Renal cortical epithelial cell (primary cell): ENCODE measurements around the gene MAGIX. TPM values are rescaled to one million over a fixed set of nuclear protein-coding genes. Genes with fewer than 3 reads are reported as not detected.

Experiments
- DNase-seq: peaks from one replicate; pipeline ENCODE4 v3.0.0-alpha.2; 2011; ENCODE audit warnings: low read depth
- total RNA-seq: library from RNA; depleted of rRNA; stranded (reverse); fragments of >200 nt; gene quantifications from 2 replicates; pipeline ENCODE4 v1.2.3, GENCODE V29; 2014

Gene MAGIX
- total RNA-seq, 1 donor from 2014 or later, result 5.3 TPM

DNA sequence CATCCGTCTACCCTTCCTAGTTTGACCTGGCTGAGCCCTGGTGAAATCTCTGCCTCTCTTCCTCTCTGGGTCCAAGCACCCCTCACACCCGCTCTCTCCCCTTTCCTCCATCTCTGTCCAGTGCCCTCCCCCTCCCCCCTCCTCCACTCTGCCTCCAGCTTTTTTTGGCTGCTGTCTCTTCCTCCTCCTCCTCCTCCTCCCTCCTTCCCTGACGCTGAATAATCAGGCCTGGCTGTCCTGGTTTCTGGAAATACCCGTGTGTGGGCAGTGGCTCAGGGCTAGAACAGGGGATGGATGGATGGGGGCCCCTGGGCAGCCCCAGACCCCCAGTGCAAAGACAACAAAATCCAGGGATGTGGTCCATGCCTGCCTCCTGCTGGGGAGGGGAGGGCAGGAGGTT lies 42.2 kb downstream of the MAGIX start:
- DNase-seq, result no peak

DNA sequence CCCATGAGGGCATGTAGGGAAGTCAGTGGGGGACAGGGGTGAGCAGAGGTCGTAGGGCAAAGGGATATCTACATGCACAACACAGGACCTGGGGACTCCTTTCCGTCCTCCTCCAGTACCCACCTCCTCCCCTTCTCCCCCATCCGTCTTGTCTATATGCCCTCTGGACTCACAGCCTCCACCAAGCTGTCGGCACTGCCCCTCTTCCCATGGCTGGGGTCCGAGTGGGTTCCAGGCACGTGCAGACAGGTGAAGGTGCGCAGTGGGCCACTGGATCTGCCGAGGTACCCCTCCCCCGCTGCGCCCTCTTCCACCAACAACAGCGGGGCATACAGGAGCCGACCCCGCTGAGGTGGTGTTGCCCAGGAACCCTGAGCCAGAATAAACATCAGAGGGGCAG lies 42.9 kb downstream of the MAGIX start:
- no peak for DNase-seq

DNA sequence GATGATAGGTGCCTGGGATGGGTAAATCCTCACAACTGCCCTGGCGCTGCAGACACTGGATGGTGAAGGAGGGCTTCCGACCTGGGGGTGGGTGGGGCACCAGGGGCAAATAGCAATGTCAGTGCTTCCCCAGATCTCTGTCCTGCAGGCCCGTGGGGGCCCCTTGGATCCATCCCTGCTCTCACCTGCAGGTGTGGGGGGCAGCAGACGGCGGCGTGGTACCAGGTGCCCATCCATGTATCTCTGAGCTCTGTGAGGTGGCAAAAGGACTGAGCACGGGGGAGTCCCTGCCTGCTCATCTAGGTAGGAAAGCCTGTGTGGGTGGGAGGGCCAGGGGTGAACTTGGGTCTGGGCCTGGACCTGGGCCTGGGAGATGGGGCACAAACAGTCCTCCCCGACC lies 44.0 kb downstream of the MAGIX start:
- no peak for DNase-seq

DNA sequence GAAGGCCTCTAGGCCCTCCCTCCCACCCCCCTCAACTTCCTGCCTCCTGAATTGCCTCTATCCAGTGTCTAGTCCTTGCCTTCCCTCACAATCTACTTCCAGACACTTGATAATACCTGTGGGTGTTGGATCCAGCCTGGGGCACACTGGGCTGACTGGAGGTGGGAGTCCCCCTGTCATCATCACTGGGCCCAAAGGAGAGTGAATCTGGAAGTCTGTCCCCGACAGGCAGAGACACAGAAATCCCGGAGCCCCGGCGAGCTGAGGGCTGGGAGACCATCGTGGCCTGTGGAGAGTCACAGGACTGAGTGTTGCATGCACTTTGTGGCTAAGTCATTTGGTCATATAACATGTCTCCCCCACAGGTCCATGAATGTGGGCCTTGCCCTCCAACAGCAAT lies 45.8 kb downstream of the MAGIX start:
- no peak for DNase-seq

DNA sequence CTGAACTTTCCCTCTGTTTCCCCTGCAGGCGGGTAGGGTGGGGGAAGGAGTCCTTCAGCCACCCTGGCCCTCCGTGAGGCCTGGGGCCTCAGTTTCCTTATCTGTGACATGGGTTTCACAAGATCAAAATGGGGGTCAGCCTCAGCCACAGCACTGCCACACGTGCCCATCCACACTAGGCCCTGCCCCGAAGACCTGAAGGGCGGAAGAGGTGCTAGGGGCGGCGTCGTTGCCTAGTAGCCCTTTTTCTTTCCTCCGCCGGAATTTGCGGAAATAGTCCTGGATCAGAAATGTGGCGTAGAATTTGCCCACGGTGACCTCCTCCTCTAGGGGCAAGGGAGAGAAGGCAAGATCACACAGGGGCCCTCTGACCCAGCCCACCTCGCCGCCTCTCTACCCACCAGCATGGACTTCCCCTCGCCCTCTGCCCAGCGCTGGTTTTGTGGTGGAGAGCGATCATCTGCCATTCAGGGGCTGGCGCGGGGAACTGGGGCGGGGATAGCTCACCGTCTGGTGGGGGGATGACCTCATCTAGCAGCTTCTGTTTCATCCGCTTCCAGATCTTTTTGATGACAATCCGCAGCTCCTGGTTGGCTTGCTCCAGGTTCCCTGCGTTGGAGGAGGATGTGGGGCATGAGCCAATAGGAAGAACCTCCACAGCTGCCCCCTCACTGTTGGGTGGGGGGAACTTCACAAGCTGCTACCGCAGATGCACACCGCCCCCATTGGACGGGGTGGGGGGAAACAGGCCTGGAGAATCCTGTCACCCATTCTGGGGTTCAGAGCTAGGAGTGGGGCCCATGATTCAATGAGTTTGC lies 47.1 kb downstream of the MAGIX start:
- no peak for DNase-seq

DNA sequence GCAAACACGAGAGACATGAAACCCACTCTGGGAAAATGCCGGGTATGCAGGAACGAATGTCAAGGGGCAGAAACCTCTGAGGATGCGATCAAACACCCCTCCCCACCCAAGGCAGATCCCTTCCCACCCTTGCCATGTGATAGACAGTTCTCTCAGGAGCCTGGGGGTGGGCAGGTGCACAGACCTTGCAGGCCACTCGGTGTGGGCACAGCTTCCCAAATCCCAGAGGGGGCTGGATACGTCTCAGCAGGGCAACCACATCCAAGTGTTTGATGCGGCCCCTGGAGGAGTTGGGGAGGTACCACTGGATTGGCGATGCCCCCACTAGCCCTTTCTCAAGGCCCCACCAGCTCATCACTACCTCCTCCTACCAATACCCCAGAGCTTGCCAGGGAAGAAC lies 47.8 kb downstream of the MAGIX start:
- DNase-seq, result no peak

DNA sequence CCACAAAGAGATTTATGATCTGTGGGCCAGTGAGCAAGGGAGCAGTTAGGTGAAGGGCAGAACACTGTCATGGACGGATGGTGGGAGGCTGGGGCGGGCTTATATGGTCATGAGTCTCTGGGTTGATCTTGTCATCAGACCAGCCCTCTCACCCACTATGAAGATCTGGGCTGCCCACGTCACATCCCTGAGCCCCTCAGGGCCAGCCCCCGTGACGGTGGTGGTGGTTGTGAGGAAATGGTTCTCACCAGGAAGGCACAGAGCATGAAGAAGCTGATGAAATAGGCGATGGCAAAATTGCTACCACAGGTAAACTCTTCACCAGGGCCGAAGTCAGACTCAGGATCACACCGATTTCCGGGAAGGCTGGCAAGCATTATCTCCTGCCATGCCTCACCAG lies 48.5 kb downstream of the MAGIX start:
- no peak for DNase-seq

DNA sequence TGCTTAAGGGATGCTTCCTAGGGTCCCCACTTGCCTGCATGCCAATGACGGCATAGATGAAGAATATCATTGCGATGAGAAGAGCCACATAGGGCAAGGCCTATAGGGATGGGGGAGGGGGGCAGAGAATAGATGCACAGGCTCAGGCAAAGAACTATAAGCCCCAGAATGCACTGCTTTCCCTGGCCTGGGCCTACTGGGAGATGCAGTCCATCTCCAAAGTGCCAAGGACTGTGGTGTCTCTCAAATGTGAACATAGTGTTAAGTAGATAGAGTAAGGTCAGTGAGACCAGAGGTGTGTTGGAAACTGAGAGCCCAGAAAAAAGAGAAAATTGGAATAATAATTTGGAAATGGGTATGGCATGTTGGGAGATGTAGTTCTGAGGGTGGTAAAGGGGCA lies 49.7 kb downstream of the MAGIX start:
- DNase-seq, result no peak

DNA sequence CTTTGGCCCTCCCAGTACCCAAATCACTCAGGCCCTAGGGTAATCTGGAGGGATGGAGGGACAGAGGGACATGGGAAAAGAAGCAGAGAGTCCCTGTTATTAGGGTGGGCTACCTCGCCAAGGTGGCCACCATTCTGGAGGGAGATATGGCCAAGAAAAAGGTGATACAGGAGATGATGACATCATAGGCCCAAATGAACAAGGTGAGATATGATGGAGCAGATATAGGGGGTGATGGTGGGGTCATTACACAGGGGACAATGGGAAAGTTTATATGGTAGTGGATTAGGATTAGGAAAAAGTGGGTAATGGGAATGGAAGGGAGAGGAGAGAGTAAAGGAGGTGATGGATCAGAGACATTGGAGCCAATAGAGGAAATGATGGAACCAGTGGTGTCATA lies 50.3 kb downstream of the MAGIX start:
- no peak for DNase-seq

DNA sequence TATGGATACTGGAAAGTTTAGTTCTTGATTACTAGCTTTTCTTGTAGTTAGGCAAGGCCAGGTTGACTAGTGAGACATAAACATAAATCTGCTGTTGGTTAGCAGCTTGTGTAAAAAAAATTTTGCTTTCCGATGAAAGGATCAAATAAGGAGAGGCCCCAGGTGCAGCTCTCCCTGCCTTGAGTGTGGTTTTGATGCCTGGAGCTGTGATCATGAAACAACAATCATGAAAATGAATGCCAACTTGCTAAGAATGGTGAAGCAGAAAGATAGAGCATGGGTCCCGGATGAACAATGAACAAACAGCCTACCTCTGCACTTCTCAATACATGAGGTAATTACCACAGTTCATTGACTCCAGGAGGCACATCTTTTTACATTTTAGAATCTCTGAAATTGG lies 51.9 kb downstream of the MAGIX start:
- DNase-seq, result no peak

DNA sequence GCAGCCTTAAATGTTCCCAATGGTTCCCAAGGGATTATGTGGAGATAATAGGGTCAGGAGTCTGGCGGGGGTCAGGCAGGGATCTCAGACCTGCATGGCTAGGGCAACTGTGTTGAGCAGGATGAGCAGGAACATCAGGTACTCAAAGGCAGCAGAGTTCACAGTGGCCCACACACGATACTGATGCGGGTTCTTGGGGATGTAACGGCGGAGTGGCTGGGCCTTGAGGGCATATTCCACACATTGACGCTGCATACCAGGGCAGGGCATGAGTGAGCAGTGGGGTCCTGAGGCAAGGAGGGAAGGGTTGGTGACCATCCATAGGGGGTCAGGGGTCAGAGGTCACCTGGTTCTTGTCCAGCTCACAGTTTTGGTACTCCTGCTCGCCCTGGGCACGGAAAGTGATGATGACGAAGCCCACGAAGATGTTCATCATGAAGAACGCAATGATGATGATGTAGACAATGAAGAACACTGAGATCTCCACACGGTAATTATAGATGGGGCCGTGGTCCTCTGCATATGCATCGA lies 52.5 kb downstream of the MAGIX start:
- DNase-seq, result no peak

Other genes with a start within 250 kb of the MAGIX start
- 14.1 and 17.2 TPM in 2 replicates for gene PIM2, start 243.7 kb upstream of the MAGIX start, total RNA-seq
- 37.2 and 61.6 TPM in 2 replicates for gene OTUD5, start 205.2 kb upstream of the MAGIX start, total RNA-seq
- 7.1 and 14.0 TPM in 2 replicates for gene KCND1, start 190.9 kb upstream of the MAGIX start, total RNA-seq
- gene GRIPAP1, start 160.5 kb upstream of the MAGIX start, total RNA-seq, result 29.0 and 40.7 TPM in 2 replicates
- 30.6 and 72.0 TPM in 2 replicates for gene TFE3, start 119.4 kb upstream of the MAGIX start, total RNA-seq
- gene CCDC120, start 103.8 kb upstream of the MAGIX start, total RNA-seq, result 1.9 and 5.5 TPM in 2 replicates
- 4.3 and 9.4 TPM in 2 replicates for gene PRAF2, start 88.8 kb upstream of the MAGIX start, total RNA-seq
- gene WDR45, start 82.9 kb upstream of the MAGIX start, total RNA-seq, result 39.8 and 62.7 TPM in 2 replicates
- 21.5 and 26.2 TPM in 2 replicates for gene GPKOW, start 39.0 kb upstream of the MAGIX start, total RNA-seq
- gene PLP2, start 9.1 kb downstream of the MAGIX start, total RNA-seq, result 10.4 and 13.4 TPM in 2 replicates
- gene PRICKLE3, start 23.6 kb downstream of the MAGIX start, total RNA-seq, result 6.9 and 14.2 TPM in 2 replicates
- gene SYP, start 37.4 kb downstream of the MAGIX start, total RNA-seq, result 0.10 and 0.52 TPM in 2 replicates
- 0.05 TPM in 1 of 2 replicates, not detected in the other for gene CACNA1F, start 70.6 kb downstream of the MAGIX start, total RNA-seq
- gene CCDC22, start 72.7 kb downstream of the MAGIX start, total RNA-seq, result 12.6 and 14.2 TPM in 2 replicates
- gene FOXP3, start 102.0 kb downstream of the MAGIX start, total RNA-seq, result 0.05 TPM in 1 of 2 replicates, not detected in the other
- 1.6 and 12.4 TPM in 2 replicates for gene PPP1R3F, start 107.0 kb downstream of the MAGIX start, total RNA-seq
- gene GAGE10, start 140.9 kb downstream of the MAGIX start, total RNA-seq, result not detected in 2 replicates
- not detected in 2 replicates for gene GAGE12J, start 159.3 kb downstream of the MAGIX start, total RNA-seq
- gene GAGE13, start 168.8 kb downstream of the MAGIX start, total RNA-seq, result not detected in 2 replicates